ENCODE data around the gene KIAA1217.

Gene KIAA1217

DNA sequence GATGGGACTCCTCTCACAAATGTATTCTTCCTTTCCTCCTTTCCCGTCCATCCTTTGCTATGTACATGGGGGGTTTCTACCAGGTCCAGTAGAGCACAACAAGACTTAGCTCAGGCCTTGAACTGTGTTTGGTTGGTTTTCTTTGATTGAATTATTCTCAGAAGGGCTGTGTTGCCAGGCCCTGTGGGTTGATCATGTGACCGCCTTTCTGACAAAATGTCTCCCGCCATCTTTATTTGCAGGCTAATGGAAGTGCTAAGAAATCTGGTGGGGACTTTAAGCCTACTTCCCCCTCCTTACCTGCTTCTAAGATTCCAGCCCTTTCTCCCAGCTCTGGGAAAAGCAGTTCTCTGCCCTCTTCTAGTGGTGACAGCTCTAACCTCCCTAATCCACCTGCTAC is 336.6 kb downstream of the KIAA1217 start:
- FAIRE-seq, result no peak
- TF ChIP-seq PAX5 (IDR thresholded peaks at IDR 0.05; ENCODE audit: insufficient read depth, low read length, severe bottlenecking), result no peak
- TF ChIP-seq SPI1 (IDR thresholded peaks at IDR 0.05; ENCODE audit: low read depth, low read length), result no peak
- TF ChIP-seq TAF1 (IDR thresholded peaks at IDR 0.05; ENCODE audit: low read depth, low read length), result no peak
- TF ChIP-seq POLR2AphosphoS5 (IDR thresholded peaks at IDR 0.05; ENCODE audit: low read depth, low read length), result no peak
- no peak for TF ChIP-seq POLR2A (IDR thresholded peaks at IDR 0.05; ENCODE audit: low read depth, low read length)
- no peak for TF ChIP-seq POU2F2 (IDR thresholded peaks at IDR 0.05; ENCODE audit: low read depth, low read length)
- DNase-seq (ENCODE audit: insufficient read length, low spot score), result no peak

DNA sequence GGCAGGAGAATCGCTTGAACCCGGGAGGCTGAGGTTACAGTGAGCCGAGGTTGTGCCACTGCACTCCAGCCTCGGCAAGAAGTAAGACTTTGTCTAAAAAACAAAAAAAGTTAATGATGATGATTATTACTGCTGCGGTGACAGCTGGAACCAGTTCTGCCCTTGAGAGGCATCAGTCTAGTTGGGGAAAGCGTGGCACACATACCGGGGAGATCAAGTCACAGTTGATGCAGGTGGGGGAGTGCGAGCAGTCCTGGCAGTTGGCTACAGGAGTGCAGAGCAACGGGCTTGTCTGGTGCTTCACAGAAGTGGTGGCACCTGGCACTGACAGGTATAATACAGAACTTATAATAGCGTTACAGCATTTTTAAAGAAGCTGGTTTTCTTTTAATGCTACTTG is 341.7 kb downstream of the KIAA1217 start:
- DNase-seq (ENCODE audit: insufficient read length, low spot score) (no peak), FAIRE-seq (no peak)
- TF ChIP-seq POLR2AphosphoS5 (IDR thresholded peaks at IDR 0.05; ENCODE audit: low read depth, low read length), result no peak
- no peak for TF ChIP-seq POU2F2 (IDR thresholded peaks at IDR 0.05; ENCODE audit: low read depth, low read length)
- no peak for TF ChIP-seq POLR2A (IDR thresholded peaks at IDR 0.05; ENCODE audit: low read depth, low read length)
- no peak for TF ChIP-seq TAF1 (IDR thresholded peaks at IDR 0.05; ENCODE audit: low read depth, low read length)

DNA sequence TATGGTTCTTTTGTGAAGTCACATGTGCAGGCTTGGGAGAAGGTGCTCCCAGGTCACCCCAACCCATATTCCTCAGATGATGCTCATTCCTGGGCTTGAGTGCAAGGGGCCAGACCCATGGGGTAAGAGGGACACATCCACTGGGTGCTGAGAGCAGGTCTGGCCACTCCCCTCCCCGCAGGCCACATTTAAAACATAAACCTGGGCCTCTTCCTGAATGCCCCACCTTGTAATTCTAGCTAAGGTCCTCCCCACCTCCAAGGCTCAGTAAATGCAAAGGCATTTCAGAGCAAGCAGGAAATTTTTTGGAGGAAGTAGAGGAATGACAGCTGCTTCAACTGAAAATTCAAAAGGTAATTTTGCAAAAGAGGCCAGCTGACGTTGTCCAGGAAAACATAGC is 342.2 kb downstream of the KIAA1217 start:
- FAIRE-seq (no peak), DNase-seq (ENCODE audit: insufficient read length, low spot score) (no peak)
- no peak for TF ChIP-seq POU2F2 (IDR thresholded peaks at IDR 0.05; ENCODE audit: low read depth, low read length)
- TF ChIP-seq POLR2A (IDR thresholded peaks at IDR 0.05; ENCODE audit: low read depth, low read length), result no peak
- no peak for TF ChIP-seq POLR2AphosphoS5 (IDR thresholded peaks at IDR 0.05; ENCODE audit: low read depth, low read length)
- TF ChIP-seq SPI1 (IDR thresholded peaks at IDR 0.05; ENCODE audit: low read depth, low read length), result no peak
- no peak for TF ChIP-seq PAX5 (IDR thresholded peaks at IDR 0.05; ENCODE audit: insufficient read depth, low read length, severe bottlenecking)
- TF ChIP-seq TAF1 (IDR thresholded peaks at IDR 0.05; ENCODE audit: low read depth, low read length), result no peak

DNA sequence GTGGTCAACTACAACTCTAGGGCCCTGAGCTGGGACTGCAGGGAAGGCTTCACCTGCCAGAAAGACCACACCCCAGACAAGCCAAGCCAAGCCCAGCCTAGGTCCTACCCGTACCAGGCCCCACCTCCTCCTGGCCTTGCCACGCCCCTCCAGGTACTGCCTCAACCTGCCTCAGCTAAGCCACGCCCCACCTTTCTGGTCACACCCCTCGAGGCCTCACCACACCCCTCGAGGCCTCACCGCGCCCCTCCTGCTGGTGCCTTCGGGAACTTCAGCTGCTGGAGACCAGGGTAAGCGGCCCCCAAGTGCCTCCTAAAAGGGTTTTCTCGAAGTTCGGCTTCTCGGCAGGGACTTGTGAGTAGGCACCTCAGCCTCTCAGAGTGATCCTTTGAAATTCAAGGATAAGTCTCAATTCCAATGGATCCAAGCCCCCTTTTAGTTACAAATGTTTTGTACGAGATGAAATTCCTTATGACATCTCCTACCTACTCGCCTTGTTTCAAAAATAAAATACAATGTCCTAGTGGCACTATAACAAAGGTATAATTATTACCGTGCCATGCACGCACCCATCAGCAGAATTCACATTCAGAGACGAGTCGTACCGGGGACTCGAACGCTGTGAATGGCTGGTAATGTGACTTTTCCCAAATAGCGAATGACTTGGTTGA is 343.5 kb downstream of the KIAA1217 start:
- TF ChIP-seq POLR2A (IDR thresholded peaks at IDR 0.05; ENCODE audit: low read depth, low read length), result no peak
- peak; percentile 44 for DNase-seq (ENCODE audit: insufficient read length, low spot score)
- FAIRE-seq, result peak; percentile 23

DNA sequence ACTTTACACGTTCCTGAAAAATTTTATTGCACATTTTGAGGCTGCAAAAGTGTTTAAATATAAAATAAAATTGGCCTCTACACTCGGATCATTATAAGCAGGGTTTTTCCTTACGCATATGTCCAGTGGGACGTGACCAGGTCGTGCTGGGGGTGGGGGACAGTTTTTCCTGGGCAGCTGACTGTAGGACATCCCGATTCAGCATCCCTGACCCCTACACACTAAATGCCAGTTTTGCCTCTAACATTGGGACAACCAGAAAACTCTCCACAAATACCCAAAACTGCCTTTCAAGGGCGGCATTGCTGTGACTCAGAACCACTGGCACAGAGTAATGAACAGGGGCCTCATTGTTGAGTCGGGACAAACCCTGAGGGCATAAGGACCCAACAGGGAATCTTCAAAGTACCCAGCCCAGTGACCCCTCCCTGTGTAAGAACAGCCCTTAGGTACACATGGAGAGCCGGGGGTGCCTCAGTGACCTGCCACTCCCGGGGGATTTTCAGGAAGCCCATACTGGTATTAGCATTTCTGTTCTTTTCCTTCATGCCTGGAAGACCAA is 344.2 kb downstream of the KIAA1217 start:
- no peak for DNase-seq (ENCODE audit: insufficient read length, low spot score)
- TF ChIP-seq SPI1 (IDR thresholded peaks at IDR 0.05; ENCODE audit: low read depth, low read length) (no peak), POU2F2 (IDR thresholded peaks at IDR 0.05; ENCODE audit: low read depth, low read length) (no peak), TAF1 (IDR thresholded peaks at IDR 0.05; ENCODE audit: low read depth, low read length) (no peak), POLR2AphosphoS5 (IDR thresholded peaks at IDR 0.05; ENCODE audit: low read depth, low read length) (no peak), PAX5 (IDR thresholded peaks at IDR 0.05; ENCODE audit: insufficient read depth, low read length, severe bottlenecking) (no peak), POLR2A (IDR thresholded peaks at IDR 0.05; ENCODE audit: low read depth, low read length) (no peak)
- no peak for FAIRE-seq

DNA sequence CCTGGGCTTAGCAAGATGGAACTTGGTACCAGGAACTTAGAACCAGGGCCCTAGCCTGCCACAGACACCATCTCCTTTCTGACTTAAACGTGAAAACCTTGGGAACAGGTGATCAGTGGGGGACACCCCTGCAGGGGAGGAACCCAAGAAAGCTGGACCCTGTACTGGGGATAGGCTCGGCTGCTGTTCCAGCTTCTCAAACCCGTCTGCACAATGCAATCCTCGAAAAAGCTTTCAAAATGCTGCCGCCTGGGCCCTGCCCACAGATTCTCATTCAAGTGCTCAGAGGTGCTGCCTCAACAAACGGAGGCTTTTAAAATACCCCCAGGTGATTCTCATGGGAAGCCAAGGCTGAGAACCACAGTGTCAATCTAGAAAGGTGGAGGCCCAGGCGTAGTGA is 345.1 kb downstream of the KIAA1217 start:
- DNase-seq (ENCODE audit: insufficient read length, low spot score), result no peak
- no peak for FAIRE-seq
- TF ChIP-seq POLR2AphosphoS5 (IDR thresholded peaks at IDR 0.05; ENCODE audit: low read depth, low read length), result no peak
- TF ChIP-seq POLR2A (IDR thresholded peaks at IDR 0.05; ENCODE audit: low read depth, low read length), result no peak
- no peak for TF ChIP-seq POU2F2 (IDR thresholded peaks at IDR 0.05; ENCODE audit: low read depth, low read length)
- no peak for TF ChIP-seq PAX5 (IDR thresholded peaks at IDR 0.05; ENCODE audit: insufficient read depth, low read length, severe bottlenecking)
- no peak for TF ChIP-seq TAF1 (IDR thresholded peaks at IDR 0.05; ENCODE audit: low read depth, low read length)
- no peak for TF ChIP-seq SPI1 (IDR thresholded peaks at IDR 0.05; ENCODE audit: low read depth, low read length)

DNA sequence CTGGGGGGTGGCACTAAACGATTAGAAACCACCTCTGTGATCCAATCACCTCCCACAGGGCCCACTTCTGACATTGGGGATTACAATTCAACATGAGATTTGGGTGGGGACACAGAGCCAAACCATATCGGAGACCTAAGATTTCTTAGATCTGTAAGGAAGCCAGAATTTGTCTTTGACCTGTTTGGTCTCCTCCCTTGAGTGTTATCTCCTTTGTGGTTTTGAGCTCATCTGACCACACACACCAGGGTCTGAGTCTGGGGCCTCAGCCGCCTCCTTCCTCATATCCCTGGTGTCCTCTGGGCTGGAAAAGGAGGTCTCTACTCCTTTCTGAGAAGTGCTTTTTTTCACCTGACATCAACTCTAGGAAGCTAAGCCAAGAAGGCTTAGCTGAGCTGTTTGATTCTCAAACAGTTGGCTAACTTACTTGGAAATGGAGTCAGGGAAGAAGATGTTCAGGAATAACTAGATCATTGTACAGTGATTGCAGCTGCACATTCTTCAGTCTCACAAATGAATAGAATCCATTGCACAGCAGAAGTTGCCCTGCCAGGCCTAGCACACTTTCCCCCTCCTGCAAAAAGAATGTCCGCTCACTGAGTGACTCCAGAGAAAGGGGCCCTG is 347.3 kb downstream of the KIAA1217 start:
- FAIRE-seq (no peak), DNase-seq (ENCODE audit: insufficient read length, low spot score) (no peak)
- TF ChIP-seq SPI1 (IDR thresholded peaks at IDR 0.05; ENCODE audit: low read depth, low read length) (no peak), TAF1 (IDR thresholded peaks at IDR 0.05; ENCODE audit: low read depth, low read length) (no peak), POLR2AphosphoS5 (IDR thresholded peaks at IDR 0.05; ENCODE audit: low read depth, low read length) (no peak), POU2F2 (IDR thresholded peaks at IDR 0.05; ENCODE audit: low read depth, low read length) (no peak), PAX5 (IDR thresholded peaks at IDR 0.05; ENCODE audit: insufficient read depth, low read length, severe bottlenecking) (no peak), POLR2A (IDR thresholded peaks at IDR 0.05; ENCODE audit: low read depth, low read length) (no peak)

DNA sequence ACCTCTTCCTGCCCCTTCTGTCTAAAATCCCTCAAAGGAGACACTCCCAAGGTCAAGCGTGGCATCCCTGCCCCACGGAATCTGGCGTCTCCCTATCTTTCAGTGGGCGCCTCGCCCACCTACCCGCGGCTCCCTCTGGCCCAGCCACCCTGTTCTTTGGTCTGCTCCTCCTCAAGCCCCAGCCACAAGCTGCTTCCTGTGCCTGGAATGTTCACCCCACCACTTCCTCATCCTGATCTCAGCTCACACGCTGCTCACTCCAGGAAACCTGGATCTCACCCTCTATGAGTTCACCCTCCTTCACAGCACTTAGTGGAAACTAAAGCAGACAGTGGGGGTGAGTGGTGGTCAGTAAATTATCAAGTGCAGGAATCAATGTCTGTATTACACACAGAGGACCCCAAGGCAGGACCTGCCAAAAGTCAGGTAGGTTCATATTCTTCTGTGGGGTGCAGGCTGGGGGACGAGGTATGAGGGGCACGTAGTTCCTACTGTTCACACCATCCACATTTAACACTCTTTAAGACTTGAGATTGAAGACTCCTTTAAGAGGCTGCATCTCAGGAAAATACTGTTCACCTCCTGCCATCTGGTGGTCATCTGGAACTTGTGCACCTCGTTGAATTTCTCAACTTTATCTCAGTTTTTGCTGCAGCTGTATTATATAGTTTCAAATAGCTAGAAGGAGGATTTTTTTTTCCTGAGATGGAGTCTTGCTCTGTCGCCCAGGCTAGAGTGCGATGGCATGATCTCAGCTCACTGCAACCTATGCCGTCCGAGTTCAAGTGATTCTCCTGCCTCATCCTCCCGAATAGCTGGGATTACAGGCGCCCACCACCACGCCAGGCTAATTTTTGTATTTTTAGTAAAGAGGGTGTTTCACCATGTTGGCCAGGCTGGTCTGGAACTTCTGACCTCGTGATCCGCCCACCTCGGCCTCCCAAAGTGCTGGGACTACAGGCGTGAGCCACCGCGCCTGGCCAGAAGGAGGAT is 348.1 kb downstream of the KIAA1217 start:
- DNase-seq (ENCODE audit: insufficient read length, low spot score) (peak; percentile 29), FAIRE-seq (peak; percentile 45)
- no peak for TF ChIP-seq SPI1 (IDR thresholded peaks at IDR 0.05; ENCODE audit: low read depth, low read length)
- no peak for TF ChIP-seq POLR2A (IDR thresholded peaks at IDR 0.05; ENCODE audit: low read depth, low read length)
- TF ChIP-seq PAX5 (IDR thresholded peaks at IDR 0.05; ENCODE audit: insufficient read depth, low read length, severe bottlenecking), result no peak
- no peak for TF ChIP-seq TAF1 (IDR thresholded peaks at IDR 0.05; ENCODE audit: low read depth, low read length)
- TF ChIP-seq POLR2AphosphoS5 (IDR thresholded peaks at IDR 0.05; ENCODE audit: low read depth, low read length), result no peak
- no peak for TF ChIP-seq POU2F2 (IDR thresholded peaks at IDR 0.05; ENCODE audit: low read depth, low read length)

DNA sequence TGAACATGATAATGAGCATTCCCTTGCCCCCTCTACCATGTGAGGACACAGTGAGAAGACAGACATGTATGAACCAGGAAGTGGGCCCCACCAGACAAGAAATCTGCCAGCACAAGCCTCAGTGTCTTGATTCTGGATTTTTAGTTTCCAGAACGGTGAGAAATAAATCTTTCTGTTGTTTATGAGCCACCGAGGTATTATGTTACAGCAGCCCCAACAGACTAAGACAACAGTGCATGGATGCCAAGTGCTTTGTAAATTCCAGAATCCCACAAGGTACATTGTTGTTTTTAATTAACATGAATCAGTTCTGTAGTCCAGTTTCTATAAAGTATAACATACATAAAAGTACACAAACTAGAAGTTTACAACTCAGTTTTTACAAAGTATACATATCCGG is 352.5 kb downstream of the KIAA1217 start:
- DNase-seq (ENCODE audit: insufficient read length, low spot score) (no peak), FAIRE-seq (no peak)
- no peak for TF ChIP-seq PAX5 (IDR thresholded peaks at IDR 0.05; ENCODE audit: insufficient read depth, low read length, severe bottlenecking)
- no peak for TF ChIP-seq POLR2A (IDR thresholded peaks at IDR 0.05; ENCODE audit: low read depth, low read length)
- no peak for TF ChIP-seq SPI1 (IDR thresholded peaks at IDR 0.05; ENCODE audit: low read depth, low read length)
- no peak for TF ChIP-seq TAF1 (IDR thresholded peaks at IDR 0.05; ENCODE audit: low read depth, low read length)
- no peak for TF ChIP-seq POLR2AphosphoS5 (IDR thresholded peaks at IDR 0.05; ENCODE audit: low read depth, low read length)

All from GM12891 (cell line).